Measurements from ENCODE around the gene GEMIN7.
"Not testable (repeated sequence)": the region's sequence is repeated elsewhere in the genome, so short reads cannot be mapped to it uniquely, and the experiment has no call there.

GEMIN7 gene

GRCh38 chr19:45104658-45105349, 25.7 kb downstream of the GEMIN7 start:
- no peak for DNase-seq (ENCODE audit: low read depth in 3 of 3)

DNA sequence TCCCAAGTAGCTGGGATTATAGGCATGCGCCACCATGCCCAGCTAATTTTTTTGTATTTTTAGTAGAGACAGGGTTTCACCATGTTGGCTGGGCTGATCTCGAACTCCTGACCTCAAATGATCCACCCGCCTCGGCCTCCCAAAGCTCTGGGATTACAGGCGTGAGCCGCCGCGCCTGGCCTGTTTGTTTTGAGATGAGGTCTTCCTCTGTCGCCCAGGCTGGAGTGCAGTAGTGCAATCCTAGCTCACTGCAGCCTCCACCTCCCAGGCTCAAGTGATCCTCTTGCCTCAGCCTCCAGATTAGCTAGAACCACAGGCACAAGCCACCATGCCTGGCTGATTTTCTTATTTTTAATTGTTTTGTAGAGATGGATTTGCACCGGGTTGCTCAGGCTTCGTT, 27.3 kb downstream of the GEMIN7 start:
- DNase-seq (ENCODE audit: low read depth in 3 of 3) = not testable (repeated sequence)

- no peak for DNase-seq (ENCODE audit: low read depth in 3 of 3)
Measured at GRCh38 chr19:45107621-45108150, 28.6 kb downstream of the GEMIN7 start.

GRCh38 chr19:45110851-45111266, 31.8 kb downstream of the GEMIN7 start:
- DNase-seq (ENCODE audit: low read depth in 3 of 3) = no peak

DNA sequence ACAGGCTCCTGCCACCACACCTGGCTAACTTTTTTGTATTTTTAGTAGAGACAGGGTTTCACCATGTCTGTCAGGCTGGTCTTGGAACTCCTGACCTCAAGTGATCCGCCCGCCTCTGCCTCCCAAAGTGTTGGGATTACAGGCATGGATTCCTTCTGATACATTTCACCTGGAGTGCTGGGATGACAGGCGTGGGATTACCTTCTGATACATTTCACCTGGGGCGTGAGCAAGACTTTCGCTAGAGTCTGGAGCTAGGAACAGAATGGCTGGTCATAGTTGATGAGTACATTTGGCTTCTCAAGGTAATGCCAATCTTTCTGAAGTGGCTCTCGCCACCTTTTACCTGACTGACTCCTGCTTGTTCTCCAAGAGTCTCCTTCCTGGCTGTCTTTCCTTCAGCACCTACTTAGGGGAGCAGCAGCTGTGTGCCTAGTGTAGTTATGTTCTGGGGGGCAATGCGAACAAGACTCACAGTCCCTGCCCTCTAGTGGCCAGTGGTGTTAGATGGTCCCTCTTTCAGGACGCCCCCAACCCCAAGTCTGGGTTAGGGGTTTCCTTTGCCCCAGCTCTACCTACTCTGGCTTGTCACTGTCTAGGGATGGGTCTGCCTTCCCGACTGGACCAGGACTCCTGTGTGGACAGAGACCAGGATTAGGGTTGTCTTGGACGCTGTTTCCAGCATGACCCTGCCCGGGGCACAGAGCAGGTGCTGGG, 33.2 kb downstream of the GEMIN7 start:
- no peak for DNase-seq (ENCODE audit: low read depth in 3 of 3)

- no peak for DNase-seq (ENCODE audit: low read depth in 3 of 3)
Measured at GRCh38 chr19:45113628-45114027, 34.6 kb downstream of the GEMIN7 start.

- no peak for DNase-seq (ENCODE audit: low read depth in 3 of 3)
Measured at GRCh38 chr19:45114116-45114515, 35.1 kb downstream of the GEMIN7 start.

- no peak for DNase-seq (ENCODE audit: low read depth in 3 of 3)
Measured at GRCh38 chr19:45115809-45116615, 37.0 kb downstream of the GEMIN7 start.

DNA sequence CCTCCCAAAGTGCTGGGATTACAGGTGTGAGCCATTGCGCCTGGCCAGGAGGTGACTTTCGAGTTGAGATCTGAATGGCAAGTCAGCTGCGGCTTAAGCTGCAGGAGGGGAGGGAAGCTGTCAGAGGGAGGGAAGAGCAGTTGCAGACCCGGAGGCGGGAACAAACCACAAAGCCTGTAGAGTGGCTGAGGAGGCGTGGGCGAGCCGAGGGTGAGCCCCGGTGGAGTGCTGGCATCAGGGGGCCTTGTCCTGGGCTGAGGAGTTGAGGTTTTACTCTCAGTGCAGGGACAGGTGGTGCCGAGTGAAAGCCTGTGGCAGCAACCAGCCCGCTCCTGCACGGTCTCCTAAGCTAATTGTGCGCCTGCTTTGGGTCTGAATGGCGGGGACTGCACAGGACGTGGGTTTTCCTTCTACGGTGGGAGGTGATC, 38.1 kb downstream of the GEMIN7 start:
- DNase-seq (ENCODE audit: low read depth in 3 of 3) = peak; percentile 43 to 71 (median 70)

GRCh38 chr19:45117671-45118070, 38.6 kb downstream of the GEMIN7 start:
- DNase-seq (ENCODE audit: low read depth in 3 of 3) = no peak

DNA sequence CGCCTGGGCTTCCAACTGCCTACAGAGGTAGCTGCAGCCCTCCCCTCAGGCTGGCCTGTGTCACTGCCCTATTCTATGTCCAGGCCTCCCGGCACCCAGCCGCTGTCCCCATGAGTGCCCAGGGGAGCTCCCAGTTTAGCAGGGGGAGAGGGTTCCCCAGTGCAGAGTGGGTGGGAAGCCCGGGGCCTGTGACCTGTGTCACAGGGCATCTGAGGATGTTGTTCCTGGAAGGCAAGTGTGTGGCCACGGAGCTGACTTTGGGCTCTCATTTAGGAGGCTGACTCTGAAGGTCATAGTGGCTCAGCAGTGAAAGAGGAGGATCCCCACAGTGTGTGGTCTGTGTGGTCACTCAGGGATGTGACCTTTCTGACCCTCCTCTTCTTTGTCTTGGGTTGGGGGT, 39.0 kb downstream of the GEMIN7 start:
- DNase-seq (ENCODE audit: low read depth in 3 of 3) = no peak

GRCh38 chr19:45118591-45119355, 39.7 kb downstream of the GEMIN7 start:
- DNase-seq (ENCODE audit: low read depth in 3 of 3) = not testable (repeated sequence)

- no peak for DNase-seq (ENCODE audit: low read depth in 3 of 3)
Measured at GRCh38 chr19:45119582-45119981, 40.5 kb downstream of the GEMIN7 start.

DNA sequence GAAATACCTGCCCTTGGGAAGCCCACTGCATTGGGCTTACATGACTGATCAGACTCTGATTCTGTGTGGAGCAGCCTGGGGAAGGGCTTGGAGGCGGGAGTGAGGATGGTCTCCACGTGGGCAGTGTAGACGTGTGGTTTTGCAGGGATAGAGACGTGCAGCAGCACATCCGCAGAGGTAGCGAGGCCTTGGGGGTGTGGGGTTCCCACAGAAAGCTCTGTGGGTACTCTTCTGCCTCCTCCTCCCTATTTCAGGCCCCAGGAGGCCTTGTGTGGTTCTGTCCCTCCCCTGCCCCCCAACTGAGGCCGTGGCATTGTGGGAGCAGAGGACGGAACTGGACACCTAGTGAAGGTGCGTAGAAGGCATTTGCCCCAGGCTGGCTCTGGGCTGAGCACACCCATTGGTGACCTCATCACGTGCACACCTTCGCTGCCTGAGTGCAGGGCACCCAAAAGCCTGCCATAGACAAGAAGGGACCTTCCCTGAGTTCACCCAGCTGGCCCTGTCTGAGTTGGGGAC, 42.8 kb downstream of the GEMIN7 start:
- DNase-seq (ENCODE audit: low read depth in 3 of 3) = no peak

- DNase-seq (ENCODE audit: low read depth in 3 of 3) = no peak
Measured at GRCh38 chr19:45122832-45123231, 43.8 kb downstream of the GEMIN7 start.

DNA sequence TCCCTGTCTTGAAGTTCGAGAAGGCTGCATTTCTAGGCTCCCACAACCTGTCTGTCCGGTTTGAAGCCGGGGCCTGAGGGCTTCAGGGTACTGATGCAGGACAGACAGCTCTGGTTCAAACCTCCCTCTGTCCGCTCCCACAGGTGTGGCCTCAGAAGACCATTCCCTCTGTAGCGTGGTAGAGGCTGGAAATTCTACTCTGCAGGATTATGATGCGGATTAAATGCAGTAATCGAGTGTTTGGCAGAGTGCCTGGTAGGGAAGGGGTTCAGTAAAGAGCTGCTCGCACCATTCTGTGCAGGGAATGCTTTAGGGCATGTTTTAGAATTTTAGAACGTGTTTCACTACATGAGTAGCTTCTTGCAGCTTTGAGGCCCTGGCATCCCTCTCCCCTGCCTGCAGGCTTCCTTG, 44.4 kb downstream of the GEMIN7 start:
- DNase-seq (ENCODE audit: low read depth in 3 of 3) = no peak

- no peak for DNase-seq (ENCODE audit: low read depth in 3 of 3)
Measured at GRCh38 chr19:45124021-45124420, 45.0 kb downstream of the GEMIN7 start.

DNA sequence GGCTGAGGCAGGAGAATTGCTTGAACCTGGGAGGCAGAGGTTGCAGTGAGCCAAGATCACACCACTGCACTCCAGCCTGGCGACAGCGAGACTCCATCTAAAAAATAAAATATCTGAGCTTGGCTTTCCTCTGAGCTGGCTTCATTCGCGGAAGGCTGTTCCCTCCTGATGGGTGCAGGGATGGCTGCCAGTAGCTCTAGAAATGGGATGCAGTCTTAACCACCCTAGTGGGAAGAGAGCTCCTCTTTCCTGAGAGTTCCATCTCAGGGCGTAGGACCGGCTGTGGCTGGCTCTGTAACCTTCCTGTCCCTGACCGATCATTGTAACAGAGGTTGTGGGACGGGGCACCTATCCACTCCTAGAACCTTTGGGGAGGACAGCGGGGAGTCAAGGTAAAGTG, 46.3 kb downstream of the GEMIN7 start:
- DNase-seq (ENCODE audit: low read depth in 3 of 3) = no peak

GRCh38 chr19:45125975-45126493, 47.0 kb downstream of the GEMIN7 start:
- DNase-seq (ENCODE audit: low read depth in 3 of 3) = peak; percentile 49 to 70 (median 52)

DNA sequence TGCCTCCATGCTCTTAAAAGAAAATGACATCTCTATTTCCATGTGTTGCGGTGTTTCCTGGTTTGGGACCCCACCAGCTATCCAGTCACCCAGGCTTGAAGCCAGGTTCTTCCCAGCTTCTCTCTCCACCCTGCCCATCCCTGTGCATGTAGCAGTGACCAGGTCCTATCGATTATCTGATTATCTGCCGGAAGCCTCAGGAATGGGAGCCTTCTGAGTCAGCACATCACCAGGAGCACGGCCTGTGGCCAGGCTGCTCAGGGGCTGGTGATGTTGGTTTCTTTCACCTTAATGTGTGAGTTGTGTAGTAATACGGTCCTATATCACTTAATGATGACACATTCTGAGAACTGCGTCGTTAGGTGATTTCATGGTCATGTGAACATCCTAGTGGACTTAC, 47.6 kb downstream of the GEMIN7 start:
- DNase-seq (ENCODE audit: low read depth in 3 of 3) = no peak

DNA sequence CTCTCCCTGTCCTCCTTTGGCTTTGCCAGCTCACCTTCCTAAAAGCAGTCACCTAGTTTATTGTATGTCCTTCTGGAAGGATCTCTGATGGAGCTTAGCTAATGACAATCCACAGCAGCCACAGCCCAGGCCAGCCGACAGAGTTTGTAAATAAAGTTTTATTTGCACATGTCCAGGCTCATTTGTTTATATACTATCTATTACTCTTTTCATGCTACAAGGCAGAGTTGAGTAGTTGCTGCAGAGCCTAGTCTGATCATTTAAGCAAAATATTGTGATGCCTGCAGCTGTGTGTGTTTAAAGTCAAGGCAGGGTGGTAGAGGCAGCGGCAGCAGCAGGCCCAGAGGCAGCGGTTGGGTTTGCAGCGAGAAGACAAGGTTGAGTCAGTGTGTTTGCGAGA, 49.1 kb downstream of the GEMIN7 start:
- DNase-seq (ENCODE audit: low read depth in 3 of 3) = no peak
